Endodermal cell (in vitro differentiated cells): ENCODE results near the gene TPH2. TPM values are rescaled to one million over a fixed set of nuclear protein-coding genes. Genes with fewer than 3 reads are reported as not detected.

ENCODE experiments used
- DNase-seq: peaks from one replicate; pipeline ENCODE4 v3.0.0-alpha.2; 2017
- H3K27ac ChIP-seq: 2 replicates; pipeline ENCODE4 v1.5.1; 2013; ENCODE audit warnings: mild to moderate bottlenecking, low read depth, low read length, moderate library complexity
- H3K27me3 ChIP-seq: 2 replicates; pipeline ENCODE4 v1.6.1; 2013; ENCODE audit warnings: mild to moderate bottlenecking, low read length, moderate library complexity; ENCODE audit not compliant: insufficient read depth, control insufficient read depth, poor library complexity, severe bottlenecking
- H3K36me3 ChIP-seq: 2 replicates; pipeline ENCODE4 v1.7.0; 2013; ENCODE audit warnings: mild to moderate bottlenecking, low read length, moderate library complexity; ENCODE audit not compliant: control insufficient read depth, insufficient read depth
- H3K4me1 ChIP-seq: one replicate; pipeline ENCODE4 v1.7.0; 2013; ENCODE audit warnings: low read length; ENCODE audit not compliant: control insufficient read depth, insufficient read depth
- H3K4me3 ChIP-seq: 2 replicates; pipeline ENCODE4 v1.5.1; 2013; ENCODE audit warnings: mild to moderate bottlenecking, low read length, moderate library complexity
- H3K9ac ChIP-seq: 2 replicates; pipeline ENCODE4 v1.6.1; 2013; ENCODE audit warnings: mild to moderate bottlenecking, low read length, moderate library complexity; ENCODE audit not compliant: poor library complexity, severe bottlenecking; ENCODE audit errors: extremely low read depth
- H3K9me3 ChIP-seq: 2 replicates; pipeline ENCODE4 v1.6.1; 2013; ENCODE audit warnings: mild to moderate bottlenecking, low read length, moderate library complexity; ENCODE audit not compliant: control insufficient read depth
- H3K27ac Mint-ChIP-seq: 2 replicates; pipeline ENCODE4 v1.8.0; 2020; ENCODE audit warnings: mixed read lengths
- H3K27me3 Mint-ChIP-seq: 2 replicates; pipeline ENCODE4 v1.8.0; 2021; ENCODE audit warnings: mild to moderate bottlenecking, mixed read lengths; ENCODE audit not compliant: insufficient read depth
- H3K36me3 Mint-ChIP-seq: 2 replicates; pipeline ENCODE4 v1.8.0; 2020; ENCODE audit warnings: low read depth, mixed read lengths
- H3K4me1 Mint-ChIP-seq: 2 replicates; pipeline ENCODE4 v1.8.0; 2020; ENCODE audit warnings: mixed read lengths
- H3K4me3 Mint-ChIP-seq: 2 replicates; pipeline ENCODE4 v1.8.0; 2020; ENCODE audit warnings: mild to moderate bottlenecking, moderate library complexity, mixed read lengths
- H3K9me3 Mint-ChIP-seq: 2 replicates; pipeline ENCODE4 v1.8.0; 2020; ENCODE audit warnings: mild to moderate bottlenecking, mixed read lengths
- CTCF ChIP-seq: fragments of 200-600 bp; sonication (generic); conservative IDR thresholded peaks from 2 replicates; pipeline ENCODE4 v1.5.0; 2021; ENCODE audit warnings: antibody characterized with exemption, mild to moderate bottlenecking
- WGBS, 2 experiments: methylation state at CpG; one replicate each; pipeline versions ENCODE4 v1.1.5 to v1.1.7; 2013; ENCODE audit warnings: missing lambda C conversion rate in 2 of 2, mixed read lengths in 1 of 2; ENCODE audit not compliant: insufficient coverage in 1 of 2, insufficient read length in 1 of 2; 5-methylcytosine and 5-hydroxymethylcytosine counted together
- total RNA-seq, 2 donors: library from RNA; stranded (reverse); fragmentation: NEBNext Ultra II Directional in 1 of 2; extraction: Animal tissue kit (Norgen Biotek cat#: 25700) in 1 of 2; gene quantifications; 2 replicates in 1 of 2; 3 replicates in 1 of 2; pipeline ENCODE4 v1.2.1, GENCODE V29; 2021

The TPH2 gene
- total RNA-seq, 2 donors from 2014 or later: 0.11 TPM; not detected in 1

DNA sequence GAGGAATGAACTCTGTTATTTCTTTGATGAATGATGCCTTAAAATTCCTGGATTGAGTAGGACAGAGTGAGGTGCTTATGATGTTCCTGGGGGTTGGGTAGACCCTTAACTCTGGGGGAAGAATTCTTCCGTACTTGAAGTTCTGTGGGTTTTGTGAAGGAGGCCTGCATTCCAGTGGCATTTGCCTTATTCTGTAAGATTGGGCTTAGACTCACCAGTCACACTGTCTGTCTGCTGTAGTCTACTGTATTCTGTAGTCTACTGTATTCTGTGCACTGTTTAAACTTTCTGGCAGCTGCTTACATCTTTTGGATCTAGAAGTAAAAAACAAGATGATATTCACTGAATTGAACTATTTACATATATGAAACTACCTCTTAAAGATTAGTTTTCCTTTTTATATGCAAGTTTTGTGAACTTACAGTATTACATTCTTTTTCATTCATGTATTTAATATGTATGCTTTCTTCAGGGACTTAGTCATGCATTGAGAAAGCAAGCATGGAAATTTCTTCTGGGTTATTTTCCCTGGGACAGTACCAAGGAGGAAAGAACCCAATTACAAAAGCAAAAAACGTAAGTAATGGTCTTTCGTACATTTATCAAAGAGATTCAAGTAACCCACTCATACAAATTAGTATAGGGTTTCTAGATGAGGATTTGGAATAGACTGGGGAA is 42.3 kb upstream of the TPH2 start:
- H3K9me3 ChIP-seq: no peaks in the 10 kb centered on the region
- no peak overlapping the region for H3K27ac ChIP-seq
- no peak for DNase-seq
- Mint-ChIP-seq H3K36me3 (peaks cover 10% of the 10 kb centered on the region), H3K27ac (no peak overlapping the region), H3K4me3 (no peak overlapping the region), H3K27me3 (no peaks in the 10 kb centered on the region), H3K9me3 (no peaks in the 10 kb centered on the region), H3K4me1 (peaks cover 2% of the 10 kb centered on the region)
- no peak for TF ChIP-seq CTCF
- H3K36me3 ChIP-seq: peaks cover 26% of the 10 kb centered on the region
- no peak overlapping the region for H3K4me3 ChIP-seq
- no peaks in the 10 kb centered on the region for H3K27me3 ChIP-seq
- 91% methylated on average over 1 of the region's 3 CpGs; no CpG with 5 or more reads in 1 of the 2 experiments for WGBS, 2 experiments
- no peak overlapping the region for H3K9ac ChIP-seq
- no peaks in the 10 kb centered on the region for H3K4me1 ChIP-seq

DNA sequence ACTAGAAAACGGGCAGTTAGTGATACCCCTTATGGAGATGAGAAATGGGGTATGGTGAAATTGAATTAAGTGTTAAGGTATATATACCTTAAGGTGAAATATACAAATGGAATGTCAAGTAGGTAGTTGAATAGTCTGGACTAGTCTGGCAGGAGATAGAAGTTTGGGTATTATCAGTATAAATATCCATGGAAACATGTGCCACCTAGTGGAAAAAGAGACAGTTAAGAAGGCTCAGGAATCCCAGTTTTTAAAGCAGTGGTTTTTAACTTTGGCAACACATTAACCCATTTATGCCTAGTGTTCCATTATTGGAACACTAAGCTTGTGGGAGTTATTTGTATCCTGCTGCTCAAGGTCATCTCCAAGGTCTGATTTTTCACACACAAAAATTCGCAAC is 38.6 kb upstream of the TPH2 start:
- no peak overlapping the region for H3K4me3 ChIP-seq
- Mint-ChIP-seq H3K4me3 (no peak overlapping the region), H3K27me3 (no peaks in the 10 kb centered on the region), H3K36me3 (peaks cover 33% of the 10 kb centered on the region), H3K9me3 (no peaks in the 10 kb centered on the region), H3K4me1 (peaks cover 2% of the 10 kb centered on the region), H3K27ac (no peak overlapping the region)
- no peak overlapping the region for H3K27ac ChIP-seq
- no peaks in the 10 kb centered on the region for H3K4me1 ChIP-seq
- no peaks in the 10 kb centered on the region for H3K9me3 ChIP-seq
- no peak overlapping the region for H3K9ac ChIP-seq
- no peak for DNase-seq
- TF ChIP-seq CTCF: peak; percentile 63
- WGBS, 2 experiments: 86 to 92% methylated on average over 2 of the region's 2 CpGs
- H3K36me3 ChIP-seq: peaks cover 39% of the 10 kb centered on the region
- H3K27me3 ChIP-seq: no peaks in the 10 kb centered on the region

DNA sequence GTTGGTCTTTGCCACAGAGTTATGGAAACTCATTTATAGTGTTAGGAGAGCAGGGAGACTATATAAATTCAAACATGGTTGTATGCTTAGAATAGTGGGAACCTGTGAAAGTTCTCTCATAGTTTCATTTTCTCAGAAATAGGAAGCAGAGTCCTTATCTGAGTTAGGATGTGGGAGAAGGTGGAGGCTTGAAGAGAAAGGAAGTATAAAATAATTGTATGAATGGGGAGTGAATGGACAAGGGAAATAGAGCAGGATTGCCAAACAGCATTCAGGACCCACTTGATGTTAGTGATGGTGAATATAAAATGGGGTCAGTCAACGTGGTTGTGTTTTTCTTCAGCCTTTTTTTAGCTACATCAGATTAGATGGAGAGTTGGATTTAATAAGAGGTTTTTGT is 34.0 kb upstream of the TPH2 start:
- no peaks in the 10 kb centered on the region for H3K4me1 Mint-ChIP-seq
- no peaks in the 10 kb centered on the region for H3K4me1 ChIP-seq
- no peak overlapping the region for H3K9ac ChIP-seq
- H3K4me3 ChIP-seq: no peak overlapping the region
- H3K4me3 Mint-ChIP-seq: no peak overlapping the region
- H3K27ac Mint-ChIP-seq: no peak overlapping the region
- no peak for TF ChIP-seq CTCF
- H3K9me3 Mint-ChIP-seq: peaks cover 4% of the 10 kb centered on the region
- DNase-seq: no peak
- H3K36me3 Mint-ChIP-seq: peaks cover 45% of the 10 kb centered on the region
- no peak overlapping the region for H3K27ac ChIP-seq
- H3K36me3 ChIP-seq: peaks cover 43% of the 10 kb centered on the region
- H3K27me3 Mint-ChIP-seq: no peaks in the 10 kb centered on the region
- no peaks in the 10 kb centered on the region for H3K27me3 ChIP-seq
- WGBS, 2 experiments: 100% methylated on average over 1 of the region's 1 CpG; no CpG with 5 or more reads in 1 of the 2 experiments
- H3K9me3 ChIP-seq: no peaks in the 10 kb centered on the region
